ENCODE results near the gene ATAT1.

ATAT1 gene

GRCh38 chr6:30689022-30689865, 62.6 kb downstream of the ATAT1 start:
- no peak overlapping the region for H3K4me3 ChIP-seq (ENCODE audit: low read length)
- TF ChIP-seq CTCF (conservative IDR thresholded peaks at IDR 0.05; ENCODE audit: low read depth, low read length) = no peak
- DNase-seq (ENCODE audit: low read depth) = no peak

- TF ChIP-seq CTCF (conservative IDR thresholded peaks at IDR 0.05; ENCODE audit: low read depth, low read length) = no peak
- H3K4me3 ChIP-seq (ENCODE audit: low read length) = peak overlapping the region; percentile 76
- DNase-seq (ENCODE audit: low read depth) = no peak
These were observed 63.3 kb downstream of the ATAT1 start for GRCh38 chr6:30689985-30690384.

- peak within 1 kb of the TSS; percentile 76 for H3K4me3 ChIP-seq (ENCODE audit: low read length)
- DNase-seq (ENCODE audit: low read depth) = no peak
- TF ChIP-seq CTCF (conservative IDR thresholded peaks at IDR 0.05; ENCODE audit: low read depth, low read length) = no peak
These were observed 63.9 kb downstream of the ATAT1 start, which contains the start of gene NRM for GRCh38 chr6:30690403-30691207. TSS of gene NRM (minus strand) at chr6:30690984. CDS start at chr6:30690974, 10 bp downstream.

GRCh38 chr6:30691208-30691847, 64.7 kb downstream of the ATAT1 start:
- TF ChIP-seq CTCF (conservative IDR thresholded peaks at IDR 0.05; ENCODE audit: low read depth, low read length) = no peak
- peak overlapping the region; percentile 76 for H3K4me3 ChIP-seq (ENCODE audit: low read length)

More at GRCh38 chr6:30691208-30691847, 64.7 kb downstream of the ATAT1 start:
- no peak for DNase-seq (ENCODE audit: low read depth)

Data from retinal pigment epithelial cell (primary cell).